Type B pancreatic cell (in vitro differentiated cells): Measurements from ENCODE around the gene TST. TPM values are rescaled to one million over a fixed set of nuclear protein-coding genes. Genes with fewer than 3 reads are reported as not detected.

Experiments
- DNase-seq: peaks from one replicate; pipeline ENCODE4 v3.0.0; 2021; ENCODE audit warnings: mixed read lengths; ENCODE audit not compliant: unreplicated experiment; ENCODE audit errors: extremely low spot score
- H3K27ac Mint-ChIP-seq: 2 replicates; pipeline ENCODE4 v1.8.0; 2021; ENCODE audit warnings: mild to moderate bottlenecking, mixed read lengths
- H3K27me3 Mint-ChIP-seq: 2 replicates; pipeline ENCODE4 v1.8.0; 2021; ENCODE audit warnings: mixed read lengths
- H3K36me3 Mint-ChIP-seq: 2 replicates; pipeline ENCODE4 v1.8.0; 2021; ENCODE audit warnings: mixed read lengths
- H3K4me1 Mint-ChIP-seq: one replicate; pipeline ENCODE4 v1.8.0; 2021; ENCODE audit warnings: mixed read lengths; ENCODE audit not compliant: unreplicated experiment
- H3K4me3 Mint-ChIP-seq: 2 replicates; pipeline ENCODE4 v1.8.0; 2021; ENCODE audit warnings: mild to moderate bottlenecking, mixed read lengths
- H3K9me3 Mint-ChIP-seq: 2 replicates; pipeline ENCODE4 v1.8.0; 2021; ENCODE audit warnings: mixed read lengths
- total RNA-seq: library from RNA; stranded (reverse); gene quantifications from 2 replicates; pipeline ENCODE4 v1.2.1, GENCODE V29; 2021; ENCODE audit warnings: low replicate concordance
- TF ChIP-seq, protein P1 (sequence below): fragments of 200-600 bp; sonication (generic); conservative IDR thresholded peaks from 2 replicates; pipeline ENCODE4 v1.5.0; 2021; ENCODE audit warnings: antibody characterized with exemption, mild to moderate bottlenecking

Gene TST
- total RNA-seq, 1 donor from 2014 or later: 34.0 TPM

DNA sequence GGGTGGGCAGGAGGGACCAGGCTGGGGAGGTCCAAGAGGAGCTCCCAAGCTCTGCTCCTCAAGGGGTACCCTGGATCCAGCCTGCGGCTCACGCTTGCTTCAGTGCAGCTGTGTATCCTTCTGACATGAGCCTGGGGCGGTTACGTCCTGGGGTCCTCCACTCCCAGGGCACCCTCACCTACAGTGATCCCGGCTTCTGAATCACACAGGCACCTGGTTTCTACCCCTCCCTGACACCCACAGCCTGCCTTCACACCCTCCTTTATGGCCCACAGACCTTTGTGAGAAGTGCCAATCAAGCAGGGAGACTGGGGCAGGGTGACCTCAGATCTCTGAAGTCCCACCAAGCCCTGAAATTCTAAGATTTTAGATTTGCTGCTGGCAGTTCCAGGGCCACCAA is 1.8 kb upstream of the TST start:
- TF ChIP-seq, protein P1, sequence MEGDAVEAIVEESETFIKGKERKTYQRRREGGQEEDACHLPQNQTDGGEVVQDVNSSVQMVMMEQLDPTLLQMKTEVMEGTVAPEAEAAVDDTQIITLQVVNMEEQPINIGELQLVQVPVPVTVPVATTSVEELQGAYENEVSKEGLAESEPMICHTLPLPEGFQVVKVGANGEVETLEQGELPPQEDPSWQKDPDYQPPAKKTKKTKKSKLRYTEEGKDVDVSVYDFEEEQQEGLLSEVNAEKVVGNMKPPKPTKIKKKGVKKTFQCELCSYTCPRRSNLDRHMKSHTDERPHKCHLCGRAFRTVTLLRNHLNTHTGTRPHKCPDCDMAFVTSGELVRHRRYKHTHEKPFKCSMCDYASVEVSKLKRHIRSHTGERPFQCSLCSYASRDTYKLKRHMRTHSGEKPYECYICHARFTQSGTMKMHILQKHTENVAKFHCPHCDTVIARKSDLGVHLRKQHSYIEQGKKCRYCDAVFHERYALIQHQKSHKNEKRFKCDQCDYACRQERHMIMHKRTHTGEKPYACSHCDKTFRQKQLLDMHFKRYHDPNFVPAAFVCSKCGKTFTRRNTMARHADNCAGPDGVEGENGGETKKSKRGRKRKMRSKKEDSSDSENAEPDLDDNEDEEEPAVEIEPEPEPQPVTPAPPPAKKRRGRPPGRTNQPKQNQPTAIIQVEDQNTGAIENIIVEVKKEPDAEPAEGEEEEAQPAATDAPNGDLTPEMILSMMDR: no peak
- peaks cover 9% of the 10 kb centered on the region for H3K36me3 Mint-ChIP-seq
- H3K9me3 Mint-ChIP-seq: no peaks in the 10 kb centered on the region
- H3K4me3 Mint-ChIP-seq: no peak overlapping the region
- no peaks in the 10 kb centered on the region for H3K27me3 Mint-ChIP-seq
- no peak overlapping the region for H3K27ac Mint-ChIP-seq
- peaks cover 6% of the 10 kb centered on the region for H3K4me1 Mint-ChIP-seq
- DNase-seq: no peak

DNA sequence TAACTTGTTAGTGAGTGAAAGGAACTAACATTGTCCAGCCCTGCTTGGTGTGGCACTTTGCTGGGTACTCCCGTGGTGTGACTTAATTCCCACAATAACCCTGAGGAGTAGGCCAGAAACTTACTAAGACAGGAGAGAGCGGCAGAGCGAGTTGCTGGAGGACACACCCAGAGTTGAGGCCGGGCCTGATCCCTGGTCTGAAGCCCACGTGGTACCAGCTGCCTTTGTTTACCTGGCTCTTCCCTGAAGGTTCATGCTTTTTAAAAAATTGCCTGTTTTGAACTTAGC is 889 bp upstream of the TST start:
- peak overlapping the region; percentile 90 for H3K27ac Mint-ChIP-seq
- TF ChIP-seq, protein P1: no peak
- H3K4me1 Mint-ChIP-seq: peaks cover 9% of the 10 kb centered on the region
- H3K9me3 Mint-ChIP-seq: no peaks in the 10 kb centered on the region
- no peaks in the 10 kb centered on the region for H3K27me3 Mint-ChIP-seq
- H3K4me3 Mint-ChIP-seq: peak overlapping the region; percentile 95
- DNase-seq: no peak
- peaks cover 8% of the 10 kb centered on the region for H3K36me3 Mint-ChIP-seq

DNA sequence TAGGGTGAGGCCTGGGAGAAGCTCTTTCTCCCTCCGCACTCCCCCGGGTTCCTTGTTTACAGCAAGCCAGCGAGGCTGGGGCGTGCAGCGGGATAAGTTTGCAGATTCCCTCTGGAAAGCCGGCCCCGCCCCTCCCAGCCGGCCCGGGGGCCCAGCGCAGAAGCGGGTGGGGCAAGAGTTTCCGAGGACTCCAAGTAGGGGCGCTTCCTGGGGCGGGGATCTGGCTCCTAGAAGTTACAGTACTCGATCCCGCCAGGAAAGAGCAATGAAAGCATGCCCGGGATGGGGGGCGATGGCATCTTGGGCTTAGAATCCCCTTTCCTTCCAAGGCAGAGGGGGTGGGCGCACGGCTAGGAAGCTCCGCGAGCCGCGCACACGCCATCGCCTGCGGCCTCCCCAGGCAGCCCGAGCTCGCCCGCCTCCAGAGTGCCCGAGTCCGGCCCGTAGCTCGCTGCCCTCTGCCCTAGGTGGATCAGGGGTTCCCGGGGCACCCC is 385 bp downstream of the TST start:
- no peaks in the 10 kb centered on the region for H3K9me3 Mint-ChIP-seq
- no peaks in the 10 kb centered on the region for H3K27me3 Mint-ChIP-seq
- peak overlapping the region; percentile 72 for H3K27ac Mint-ChIP-seq
- TF ChIP-seq, protein P1: peak; percentile 14
- peaks cover 4% of the 10 kb centered on the region for H3K36me3 Mint-ChIP-seq
- H3K4me3 Mint-ChIP-seq: peak overlapping the region; percentile 94
- DNase-seq: no peak
- H3K4me1 Mint-ChIP-seq: peaks cover 12% of the 10 kb centered on the region

DNA sequence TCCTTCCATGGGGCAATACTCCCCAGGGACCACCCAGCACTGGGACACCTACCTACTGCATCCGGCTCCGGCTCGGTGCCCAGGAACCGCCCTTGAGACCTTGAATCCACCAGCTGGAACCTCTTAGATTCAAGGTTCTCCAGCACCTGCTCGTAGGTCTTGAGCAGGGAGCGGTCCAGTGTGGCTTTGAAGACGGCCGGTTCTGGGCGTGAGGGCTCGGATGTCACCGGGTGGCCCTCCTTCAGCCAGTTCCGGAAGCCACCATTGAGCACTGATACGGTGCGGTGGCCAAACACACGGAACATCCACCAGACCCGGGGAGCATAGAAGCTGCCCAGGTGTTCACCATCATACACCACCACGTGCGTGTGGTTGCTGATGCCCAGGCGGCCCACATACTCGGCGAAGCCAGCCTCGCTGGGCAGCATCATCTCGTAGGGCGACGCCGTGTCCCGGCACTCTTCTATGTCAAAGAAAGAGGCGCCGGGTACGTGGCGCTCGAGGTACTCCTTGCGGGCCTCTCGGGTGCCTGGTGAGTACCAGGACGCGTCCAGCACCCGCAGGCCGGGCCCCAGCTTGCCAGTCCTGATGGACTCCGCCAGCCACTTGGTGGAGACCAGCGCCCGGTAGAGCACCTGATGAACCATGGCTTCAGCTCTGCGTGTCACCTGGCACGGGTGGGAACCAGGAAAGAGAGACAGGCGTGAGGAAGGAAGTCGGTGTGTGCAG is 997 bp downstream of the TST start:
- no peaks in the 10 kb centered on the region for H3K36me3 Mint-ChIP-seq
- TF ChIP-seq, protein P1: no peak
- H3K9me3 Mint-ChIP-seq: no peaks in the 10 kb centered on the region
- H3K27ac Mint-ChIP-seq: peak overlapping the region; percentile 72
- H3K4me1 Mint-ChIP-seq: peaks cover 16% of the 10 kb centered on the region
- DNase-seq: no peak
- H3K27me3 Mint-ChIP-seq: no peaks in the 10 kb centered on the region
- peak overlapping the region; percentile 94 for H3K4me3 Mint-ChIP-seq

DNA sequence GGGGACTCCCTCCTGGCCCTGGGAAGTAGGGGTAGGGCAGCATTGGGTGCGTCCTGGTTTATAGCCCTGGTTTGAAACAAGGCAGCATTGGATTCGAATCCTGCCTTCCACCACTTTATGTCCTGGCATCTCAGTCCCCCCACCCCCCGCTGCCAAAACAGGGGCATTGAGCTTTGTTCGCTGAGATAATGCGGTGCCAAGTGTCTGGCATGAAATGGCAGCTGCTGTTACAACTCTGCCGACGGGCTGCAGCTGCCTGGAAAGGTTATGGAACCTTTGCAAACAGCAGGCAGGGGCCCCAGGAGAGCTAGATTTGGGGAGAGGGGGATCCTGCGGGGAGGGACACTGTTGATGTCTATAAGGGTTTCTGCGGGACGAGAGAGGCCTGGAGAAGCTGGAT is 1.9 kb downstream of the TST start:
- Mint-ChIP-seq H3K27me3 (no peaks in the 10 kb centered on the region), H3K4me1 (peaks cover 16% of the 10 kb centered on the region), H3K9me3 (no peaks in the 10 kb centered on the region), H3K27ac (no peak overlapping the region), H3K36me3 (no peaks in the 10 kb centered on the region), H3K4me3 (peak overlapping the region; percentile 68)
- DNase-seq: no peak
- TF ChIP-seq, protein P1: no peak
